ENCODE measurements around the gene GRK2. TPM values are rescaled to one million over a fixed set of nuclear protein-coding genes. Genes with fewer than 3 reads are reported as not detected.
"Not testable (repeated sequence)": the region's sequence is repeated elsewhere in the genome, so short reads cannot be mapped to it uniquely, and the experiment has no call there.

The GRK2 gene
- total RNA-seq, 3 donors from 2014 or later = 41.1 to 52.8 (median 52.1) TPM

GRCh38 chr11:67255864-67256263, 10.4 kb upstream of the GRK2 start:
- intact Hi-C loops (cut with DNase I; ENCODE audit: low total_unique reads) = loop anchor here (2.0 kb wide), 1 partner anchor 65 kb away; no protein-coding TSS in a partner anchor
- peak overlapping the region in 1 of 2 donors; percentile 64 for H3K27ac ChIP-seq
- TF ChIP-seq CTCF (IDR thresholded peaks at IDR 0.05) = no peak
- no peak for TF ChIP-seq POLR2A (IDR thresholded peaks at IDR 0.05)
- TF ChIP-seq POLR2AphosphoS5 (IDR thresholded peaks at IDR 0.05) = no peak
- no peaks in the 10 kb centered on the region for H3K9me3 ChIP-seq
- H3K4me1 ChIP-seq = peaks cover 14 to 24% of the 10 kb centered on the region in 2 donors
- no peaks in the 10 kb centered on the region for H3K27me3 ChIP-seq
- peak in 1 of 2 donors; percentile 37 for DNase-seq (ENCODE audit: low spot score in 2 of 2)
- H3K36me3 ChIP-seq = peaks cover 11% of the 10 kb centered on the region
- H3K4me3 ChIP-seq = no peak overlapping the region

- no peaks in the 10 kb centered on the region for H3K9me3 ChIP-seq
- DNase-seq (ENCODE audit: low spot score in 2 of 2) = no peak
- intact Hi-C loops (cut with DNase I; ENCODE audit: low total_unique reads) = loop anchor here (2.0 kb wide), 1 partner anchor 64 kb away; no protein-coding TSS in a partner anchor
- H3K36me3 ChIP-seq = peaks cover 11% of the 10 kb centered on the region
- no peak overlapping the region for H3K27ac ChIP-seq
- no peaks in the 10 kb centered on the region for H3K27me3 ChIP-seq
- peaks cover 14 to 22% of the 10 kb centered on the region in 2 donors for H3K4me1 ChIP-seq
- no peak for TF ChIP-seq POLR2AphosphoS5 (IDR thresholded peaks at IDR 0.05)
- TF ChIP-seq POLR2A (IDR thresholded peaks at IDR 0.05) = no peak
- TF ChIP-seq CTCF (IDR thresholded peaks at IDR 0.05) = no peak
- H3K4me3 ChIP-seq = no peak overlapping the region
Observed at GRCh38 chr11:67256477-67257135, 9.7 kb upstream of the GRK2 start.

GRCh38 chr11:67260406-67260805, 5.9 kb upstream of the GRK2 start:
- no peak overlapping the region for H3K4me3 ChIP-seq
- H3K36me3 ChIP-seq = peaks cover 3% of the 10 kb centered on the region
- peaks cover 3 to 19% of the 10 kb centered on the region in 2 donors for H3K4me1 ChIP-seq
- no peaks in the 10 kb centered on the region for H3K9me3 ChIP-seq
- H3K27me3 ChIP-seq = no peaks in the 10 kb centered on the region
- TF ChIP-seq CTCF (IDR thresholded peaks at IDR 0.05) = no peak
- TF ChIP-seq POLR2A (IDR thresholded peaks at IDR 0.05) = no peak
- TF ChIP-seq POLR2AphosphoS5 (IDR thresholded peaks at IDR 0.05) = no peak
- intact Hi-C loops (cut with DNase I; ENCODE audit: low total_unique reads) = no loop called here
- no peak for DNase-seq (ENCODE audit: low spot score in 2 of 2)
- H3K27ac ChIP-seq = no peak overlapping the region

GRCh38 chr11:67260885-67261639, 5.2 kb upstream of the GRK2 start:
- H3K27me3 ChIP-seq; H3K9me3 ChIP-seq; H3K36me3 ChIP-seq; intact Hi-C loops (cut with DNase I; ENCODE audit: low total_unique reads): not testable (repeated sequence)
- Histone ChIP-seq H3K4me1 (peaks cover 3 to 19% of the 10 kb centered on the region in 2 donors), H3K27ac (peak overlapping the region; percentile 59 to 69), H3K4me3 (peak overlapping the region; percentile 19 to 69 (median 47))
- DNase-seq (ENCODE audit: low spot score in 2 of 2) = peak in 1 of 2 donors; percentile 55

- DNase-seq (ENCODE audit: low spot score in 2 of 2) = peak in 1 of 2 donors; percentile 51
- intact Hi-C loops (cut with DNase I; ENCODE audit: low total_unique reads) = no loop called here
- peak overlapping the region; percentile 19 to 69 (median 47) for H3K4me3 ChIP-seq
- peaks cover 3 to 19% of the 10 kb centered on the region in 2 donors for H3K4me1 ChIP-seq
- H3K27ac ChIP-seq = peak overlapping the region; percentile 59 to 69
- no peaks in the 10 kb centered on the region for H3K27me3 ChIP-seq
- H3K36me3 ChIP-seq = no peaks in the 10 kb centered on the region
- no peaks in the 10 kb centered on the region for H3K9me3 ChIP-seq
- no peak for TF ChIP-seq CTCF (IDR thresholded peaks at IDR 0.05)
- TF ChIP-seq POLR2AphosphoS5 (IDR thresholded peaks at IDR 0.05) = no peak
- TF ChIP-seq POLR2A (IDR thresholded peaks at IDR 0.05) = no peak
Observed at GRCh38 chr11:67261640-67261945, 4.7 kb upstream of the GRK2 start.
